Measurements from ENCODE around the gene DNLZ. TPM values are rescaled to one million over a fixed set of nuclear protein-coding genes. Genes with fewer than 3 reads are reported as not detected.
A peak's percentile ranks its signal among the peaks of the same experiment; 100 is the strongest.

Gene DNLZ
- total and polyA plus RNA-seq, 5 experiments from 2014 or later: 32.8 to 58.1 (median 51.6) TPM

- Mint-ChIP-seq H3K4me3 (peak overlapping the region; percentile 39 to 77 (median 70)), H3K27me3 (no peaks in the 10 kb centered on the region), H3K27ac (peak overlapping the region; percentile 74 to 96 (median 88)), H3K4me1 (peaks cover 32 to 75% (median 55%) of the 10 kb centered on the region in 4 donors), H3K36me3 (peaks cover 0 to 39% (median 5%) of the 10 kb centered on the region in 3 donors), H3K9me3 (no peaks in the 10 kb centered on the region)
- POLR2A ChIA-PET: interaction anchor here (0.6 to 5.7 kb wide), 4 partner anchors 9 to 40 kb away, joined by 3 to 34 read pairs (median 4); partner anchors contain the start of gene DNLZ
- ATAC-seq (peak; percentile 5 to 8), DNase-seq (peak in 4 of 10 donors; percentile 13 to 36 (median 25))
Observed at GRCh38 chr9:136403915-136404800, 40.6 kb upstream of the DNLZ start.

DNA sequence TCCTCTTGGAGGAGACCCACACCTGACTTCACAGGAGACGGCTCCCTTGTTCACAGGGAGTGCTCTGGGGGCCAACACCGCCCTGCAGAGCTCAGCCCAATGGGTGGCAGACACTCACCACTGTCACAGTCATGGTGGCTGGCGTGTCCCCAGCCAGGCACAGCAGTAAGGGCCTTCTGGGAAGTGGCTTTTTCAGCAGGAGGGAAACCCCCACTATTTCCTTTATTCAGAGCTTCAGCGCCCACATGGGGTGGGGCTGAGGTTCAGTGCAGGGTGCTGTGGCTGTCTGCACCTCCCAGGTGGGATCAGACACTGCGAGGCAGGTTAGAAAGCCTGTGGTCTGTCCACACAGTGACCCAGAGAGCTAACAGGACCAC is 40.0 kb upstream of the DNLZ start:
- Mint-ChIP-seq H3K27me3 (no peaks in the 10 kb centered on the region), H3K4me1 (peaks cover 29 to 75% (median 55%) of the 10 kb centered on the region in 4 donors), H3K4me3 (peak overlapping the region; percentile 24 to 77 (median 70)), H3K9me3 (no peaks in the 10 kb centered on the region), H3K36me3 (peaks cover 0 to 34% (median 5%) of the 10 kb centered on the region in 3 donors), H3K27ac (peak overlapping the region in 9 of 10 donors; percentile 74 to 96 (median 88))
- DNase-seq (peak; percentile 40 to 81 (median 68)), ATAC-seq (peak; percentile 85 to 91)
- POLR2A ChIA-PET: interaction anchor here (1.1 to 5.7 kb wide), 3 partner anchors 10 to 40 kb away, joined by 3 to 34 read pairs (median 4); partner anchors contain the start of gene DNLZ

- ATAC-seq: no peak
- DNase-seq: no peak
- no peaks in the 10 kb centered on the region for H3K9me3 Mint-ChIP-seq
- POLR2A ChIA-PET: interaction anchor here (3.1 to 5.7 kb wide), 2 partner anchors 7 to 38 kb away, joined by 25 to 34 read pairs; partner anchors contain the start of genes DNLZ, ENTR1 and PMPCA
- H3K4me3 Mint-ChIP-seq: peak overlapping the region in 1 of 10 donors; percentile 54
- H3K27me3 Mint-ChIP-seq: no peaks in the 10 kb centered on the region
- H3K4me1 Mint-ChIP-seq: peaks cover 27 to 69% (median 51%) of the 10 kb centered on the region in 4 donors
- peaks cover 0 to 27% (median 3%) of the 10 kb centered on the region in 3 donors for H3K36me3 Mint-ChIP-seq
- H3K27ac Mint-ChIP-seq: peak overlapping the region in 7 of 10 donors; percentile 36 to 84 (median 54)
Observed at GRCh38 chr9:136402067-136402466, 38.5 kb upstream of the DNLZ start.

DNA sequence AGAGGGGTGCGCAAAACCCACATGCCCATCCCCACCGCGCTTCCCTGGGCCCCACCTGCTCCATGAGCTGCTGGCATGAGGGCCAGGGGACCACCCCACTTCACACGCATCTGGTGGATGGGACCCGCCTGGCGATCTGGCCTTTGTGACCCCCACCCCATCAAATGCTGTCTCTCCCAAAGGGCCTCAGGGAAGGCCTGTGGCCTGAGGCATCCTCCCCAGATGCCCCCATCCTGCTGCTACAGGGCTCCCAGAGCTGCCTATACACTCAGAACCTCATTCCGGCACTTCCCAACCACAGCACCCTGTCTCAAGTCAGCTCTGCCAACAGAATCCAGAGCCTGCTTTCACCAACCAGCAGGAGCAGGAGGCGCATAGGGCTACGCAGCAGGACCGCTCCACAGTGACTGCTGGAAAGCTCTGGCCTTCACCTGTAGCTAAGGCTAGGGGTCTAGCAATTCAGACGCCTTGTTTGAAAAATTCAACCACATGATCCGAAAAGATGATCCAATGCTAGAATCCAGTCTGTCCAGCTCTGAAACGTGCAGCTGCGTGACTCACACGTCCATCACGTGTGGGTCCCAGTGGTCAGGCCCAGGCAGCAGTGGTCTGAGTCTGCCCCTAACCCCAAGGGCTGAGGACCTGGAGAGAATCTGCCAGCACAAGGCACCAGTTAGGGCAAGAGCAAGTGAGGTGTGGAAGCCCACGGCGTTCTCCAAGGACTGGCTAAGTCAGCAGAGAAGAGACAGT is 37.8 kb upstream of the DNLZ start:
- peak overlapping the region in 9 of 10 donors; percentile 26 to 60 (median 52) for H3K4me3 Mint-ChIP-seq
- H3K9me3 Mint-ChIP-seq: no peaks in the 10 kb centered on the region
- no peaks in the 10 kb centered on the region for H3K27me3 Mint-ChIP-seq
- POLR2A ChIA-PET: interaction anchor here (0.6 to 5.7 kb wide), 5 partner anchors 8 to 79 kb away, joined by 3 to 34 read pairs (median 3); partner anchors contain the start of genes DNLZ, ENTR1 and PMPCA
- peaks cover 0 to 24% (median 3%) of the 10 kb centered on the region in 3 donors for H3K36me3 Mint-ChIP-seq
- ATAC-seq (no peak), DNase-seq (no peak)
- peak overlapping the region in 6 of 10 donors; percentile 19 to 72 (median 45) for H3K27ac Mint-ChIP-seq
- H3K4me1 Mint-ChIP-seq: peaks cover 27 to 67% (median 49%) of the 10 kb centered on the region in 4 donors

DNA sequence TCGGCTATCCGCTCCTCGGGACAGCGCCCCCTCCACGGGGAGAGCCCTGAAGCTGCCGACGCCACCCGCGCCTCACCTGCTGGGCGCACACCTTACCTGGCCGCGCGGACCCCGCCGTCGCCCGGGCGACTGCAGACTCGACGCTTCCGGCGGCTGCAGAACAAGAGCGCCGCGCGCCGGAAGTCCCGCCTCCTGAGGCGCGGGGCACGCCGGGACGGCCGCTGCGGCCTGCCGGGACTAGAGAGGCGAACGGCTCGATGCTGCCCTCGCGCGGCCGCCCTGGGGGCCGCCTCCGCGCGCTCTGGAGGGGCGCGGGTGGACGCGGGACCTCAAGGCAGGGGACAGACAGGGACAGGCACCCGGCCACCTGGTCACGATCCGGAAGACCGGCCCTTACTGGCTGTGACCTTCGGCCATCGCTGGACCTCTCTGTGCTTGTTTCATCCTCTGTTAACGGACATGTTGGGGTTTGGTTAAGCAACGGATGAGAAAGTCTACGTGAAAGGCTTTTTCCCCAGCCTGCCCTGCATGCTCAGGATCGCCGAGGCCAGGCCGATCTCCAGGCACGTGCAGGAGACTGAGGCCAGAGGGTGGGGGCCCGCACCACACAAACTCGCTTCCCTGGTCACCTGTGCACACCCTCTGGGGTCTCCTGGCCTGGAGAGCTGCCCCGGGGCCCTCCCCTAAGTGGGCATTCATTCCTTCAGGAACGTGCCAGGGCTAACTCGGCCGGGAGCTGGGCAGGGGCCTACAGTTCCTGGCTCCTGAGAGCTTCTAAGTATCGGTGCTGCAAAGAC is 36.7 kb upstream of the DNLZ start, which contains the start of gene SNAPC4:
TSS of gene SNAPC4 (minus strand) at position 133 of the 797 bp plus-strand sequence. CDS start 1,742 bp downstream, outside the sequence.
- peak within 1 kb of the TSS in 9 of 10 donors; percentile 27 to 89 (median 73) for H3K27ac Mint-ChIP-seq
- H3K4me3 Mint-ChIP-seq: peak within 1 kb of the TSS; percentile 75 to 91 (median 82)
- DNase-seq: peak; percentile 76 to 93 (median 84)
- peaks cover 27 to 58% (median 45%) of the 10 kb centered on the region in 4 donors for H3K4me1 Mint-ChIP-seq
- peak; percentile 68 to 74 for ATAC-seq
- no peaks in the 10 kb centered on the region for H3K9me3 Mint-ChIP-seq
- H3K27me3 Mint-ChIP-seq: no peaks in the 10 kb centered on the region
- POLR2A ChIA-PET: interaction anchor here (0.6 to 5.7 kb wide), 6 partner anchors 9 to 80 kb away, joined by 3 to 34 read pairs (median 3); partner anchors contain the start of genes DNLZ, ENTR1 and PMPCA
- H3K36me3 Mint-ChIP-seq: peaks cover 0 to 23% (median 3%) of the 10 kb centered on the region in 3 donors

DNA sequence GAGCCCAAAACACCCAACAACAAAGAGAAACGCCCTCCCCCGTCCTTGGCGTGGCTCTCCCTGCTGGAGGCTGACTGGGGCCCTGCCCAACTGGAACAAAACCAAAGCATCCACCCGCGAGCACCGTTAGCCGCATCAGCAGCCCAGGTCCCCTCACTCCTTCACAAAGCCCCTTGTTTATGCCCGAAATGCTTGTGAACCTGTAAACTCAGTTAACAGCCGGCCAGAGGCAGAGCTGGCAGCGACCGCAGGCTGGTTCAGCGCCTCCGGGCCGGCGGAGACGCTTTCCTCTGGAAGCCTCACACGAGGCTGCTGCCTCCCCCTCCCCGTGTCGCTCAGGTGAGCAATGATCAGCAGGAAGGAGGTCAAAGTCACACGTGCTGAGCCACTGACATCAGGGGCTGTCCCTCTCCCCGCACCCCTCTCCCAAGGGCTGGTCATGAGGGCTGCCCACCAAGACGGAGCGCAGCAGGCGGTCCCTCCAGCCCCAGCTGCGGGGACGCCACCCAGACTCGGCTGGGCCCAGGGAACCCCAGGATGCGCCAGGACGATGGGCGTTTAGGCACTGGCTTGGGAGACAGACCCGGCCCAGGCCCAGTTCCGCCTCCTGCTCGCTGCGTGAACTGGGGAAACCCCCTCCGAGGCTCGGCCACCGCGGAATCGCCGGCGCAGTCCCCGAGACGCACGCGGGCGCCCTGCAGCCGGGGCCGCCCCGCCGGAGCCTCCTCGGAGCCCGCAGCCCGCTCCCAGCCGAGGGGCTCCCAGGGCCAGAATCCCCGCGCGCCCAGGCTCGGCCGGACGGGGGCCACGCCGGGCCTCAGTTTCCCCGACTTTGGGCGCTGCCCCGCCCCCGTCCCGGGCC is 35.9 kb upstream of the DNLZ start:
- Mint-ChIP-seq H3K4me1 (peaks cover 19 to 50% (median 36%) of the 10 kb centered on the region in 4 donors), H3K27me3 (no peaks in the 10 kb centered on the region), H3K9me3 (no peaks in the 10 kb centered on the region), H3K27ac (peak overlapping the region in 9 of 10 donors; percentile 27 to 89 (median 73)), H3K36me3 (peaks cover 0 to 24% (median 3%) of the 10 kb centered on the region in 3 donors), H3K4me3 (peak overlapping the region; percentile 75 to 91 (median 82))
- DNase-seq (peak in 4 of 10 donors; percentile 7 to 34 (median 16)), ATAC-seq (peak in 1 of 2 donors; percentile 12)
- POLR2A ChIA-PET: interaction anchor here (1.1 to 5.7 kb wide), 3 partner anchors 10 to 36 kb away, joined by 3 to 34 read pairs (median 25); partner anchors contain the start of genes DNLZ, ENTR1 and PMPCA

DNA sequence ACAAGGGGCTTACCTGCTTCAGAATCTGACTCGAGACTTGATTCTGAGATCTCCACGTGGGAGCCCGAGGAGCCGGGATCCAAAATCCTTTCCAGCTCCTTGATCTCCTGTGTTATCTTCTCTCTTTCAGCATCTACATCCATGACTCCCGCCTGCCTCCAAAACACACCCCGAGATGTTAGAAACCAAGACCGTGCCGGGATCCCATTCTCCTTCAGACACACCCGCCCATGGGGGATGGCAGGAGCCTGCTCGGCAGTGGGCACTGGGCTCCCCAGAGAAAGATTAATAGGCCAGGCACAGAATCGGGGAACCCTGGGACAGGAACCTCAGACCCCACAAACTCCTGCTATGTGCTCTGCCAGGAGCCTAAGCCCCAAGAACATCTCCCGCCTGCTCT is 34.7 kb upstream of the DNLZ start:
- Mint-ChIP-seq H3K36me3 (peaks cover 0 to 27% (median 3%) of the 10 kb centered on the region in 3 donors), H3K4me1 (peaks cover 9 to 39% (median 25%) of the 10 kb centered on the region in 4 donors), H3K9me3 (no peaks in the 10 kb centered on the region), H3K4me3 (peak overlapping the region; percentile 39 to 91 (median 80)), H3K27ac (peak overlapping the region in 3 of 10 donors; percentile 15 to 75 (median 71)), H3K27me3 (no peaks in the 10 kb centered on the region)
- POLR2A ChIA-PET: interaction anchor here (5.7 kb wide), 1 partner anchor 35 kb away, joined by 34 read pairs; the partner anchor contains the start of gene DNLZ
- no peak for ATAC-seq
- DNase-seq: no peak

DNA sequence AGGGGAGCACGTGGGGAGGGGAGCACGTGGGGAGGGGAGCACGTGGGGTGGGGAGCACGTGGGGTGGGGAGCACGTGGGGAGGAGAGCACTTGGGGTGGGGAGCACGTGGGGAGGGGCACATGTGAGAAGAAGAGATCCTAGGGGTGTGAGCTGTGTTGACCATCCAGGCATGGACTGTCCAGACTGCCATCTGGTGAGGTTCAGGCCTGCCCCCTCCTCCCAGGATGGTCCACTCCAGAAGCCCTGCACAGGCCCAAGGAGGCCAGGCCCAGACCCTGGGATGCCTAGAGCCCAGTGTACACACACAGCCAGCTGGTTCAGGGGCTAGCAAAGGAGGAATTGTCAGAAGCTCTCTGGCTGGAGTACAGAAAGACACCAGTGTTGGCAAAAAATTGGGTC is 34.1 kb upstream of the DNLZ start:
- Mint-ChIP-seq H3K27me3 (no peaks in the 10 kb centered on the region), H3K9me3 (no peaks in the 10 kb centered on the region), H3K27ac (no peak overlapping the region), H3K36me3 (peaks cover 0 to 28% (median 3%) of the 10 kb centered on the region in 3 donors), H3K4me3 (no peak overlapping the region), H3K4me1 (peaks cover 7 to 37% (median 24%) of the 10 kb centered on the region in 4 donors)
- POLR2A ChIA-PET: no interaction called here
- ATAC-seq (no peak), DNase-seq (no peak)

DNA sequence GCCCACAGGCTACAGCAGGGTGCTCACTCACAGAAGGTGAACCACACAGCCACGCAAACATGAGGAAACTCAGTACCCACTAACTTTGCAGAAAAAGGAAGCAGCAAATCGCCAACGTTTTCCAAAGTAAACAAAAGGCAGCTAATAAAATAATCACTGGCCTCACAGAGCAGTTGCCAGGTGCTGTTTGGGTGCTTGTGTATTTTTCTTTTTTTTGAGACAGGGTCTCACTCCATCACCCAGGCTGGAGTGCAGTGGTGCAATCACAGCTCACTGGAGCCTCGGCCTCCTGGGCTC is 32.6 kb upstream of the DNLZ start:
- Mint-ChIP-seq H3K9me3 (no peaks in the 10 kb centered on the region), H3K27me3 (no peaks in the 10 kb centered on the region), H3K36me3 (peaks cover 0 to 36% (median 4%) of the 10 kb centered on the region in 3 donors), H3K4me1 (peaks cover 7 to 27% (median 17%) of the 10 kb centered on the region in 4 donors), H3K4me3 (peak overlapping the region in 1 of 10 donors; percentile 49), H3K27ac (no peak overlapping the region)
- DNase-seq (no peak), ATAC-seq (no peak)
- POLR2A ChIA-PET: interaction anchor here (0.6 kb wide), 1 partner anchor 849 kb away, joined by 4 read pairs; no protein-coding TSS in a partner anchor

GRCh38 chr9:136395345-136396218 is 32.0 kb upstream of the DNLZ start:
- no peak for DNase-seq
- POLR2A ChIA-PET: interaction anchor here (0.6 kb wide), 1 partner anchor 849 kb away, joined by 4 read pairs; no protein-coding TSS in a partner anchor

More at GRCh38 chr9:136395345-136396218, 32.0 kb upstream of the DNLZ start:
- Mint-ChIP-seq H3K4me1 (peaks cover 6 to 21% (median 14%) of the 10 kb centered on the region in 4 donors), H3K27ac (no peak overlapping the region), H3K27me3 (no peaks in the 10 kb centered on the region), H3K4me3 (no peak overlapping the region), H3K36me3 (peaks cover 0 to 42% (median 4%) of the 10 kb centered on the region in 3 donors), H3K9me3 (no peaks in the 10 kb centered on the region)
- ATAC-seq: no peak

Data from naive thymus-derived CD8-positive, alpha-beta T cell (primary cell).